SK-N-SH (cell line): ENCODE measurements around the gene ZNF511.

Source experiments
- RFX5 ChIP-seq: IDR thresholded peaks from 2 replicates; pipeline ENCODE4 v1.6.1; 2012; ENCODE audit warnings: mild to moderate bottlenecking, improper control_type of control experiment, low read length
- ZBTB33 ChIP-seq: IDR thresholded peaks from 2 replicates; pipeline ENCODE4 v1.4.0; 2012; ENCODE audit warnings: low read depth, borderline replicate concordance

DNA sequence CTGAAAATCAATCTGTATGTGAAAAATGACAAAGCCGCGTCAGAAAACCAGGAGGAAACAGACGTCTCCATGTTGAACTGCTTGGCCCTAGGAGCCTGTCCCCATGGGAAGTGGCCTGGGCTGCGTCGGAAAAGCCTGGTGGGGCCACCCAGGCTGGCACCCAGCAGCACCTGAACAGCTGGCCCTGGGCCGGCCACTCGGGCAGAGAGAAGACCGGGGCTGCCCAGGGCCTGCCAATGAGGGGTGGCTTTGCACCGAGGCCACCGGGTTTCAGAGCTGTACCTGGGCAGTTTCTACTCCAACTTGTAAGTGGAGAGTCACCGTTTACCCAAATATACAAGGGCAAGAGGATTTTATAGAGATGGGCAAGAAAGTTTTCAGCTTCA is 50.2 kb downstream of the ZNF511 start:
- TF ChIP-seq ZBTB33: no peak
- no peak for TF ChIP-seq RFX5
